Measurements from ENCODE around the gene TUBB4B.

TUBB4B gene

GRCh38 chr9:137240841-137241489, at the start of gene TUBB4B:
Gene TUBB4B (plus strand): TSS chr9:137241287. CDS start chr9:137241361, 74 bp downstream.
- DNase-seq (ENCODE audit: low read depth in 3 of 3) = peak; percentile 86 to 96 (median 95)

GRCh38 chr9:137191691-137192447, 49.2 kb upstream of the TUBB4B start:
- no peak for DNase-seq (ENCODE audit: low read depth in 3 of 3)

- DNase-seq (ENCODE audit: low read depth in 3 of 3) = no peak
Measured at GRCh38 chr9:137192448-137192780, 48.7 kb upstream of the TUBB4B start.

- DNase-seq (ENCODE audit: low read depth in 3 of 3) = no peak
Measured at GRCh38 chr9:137192859-137193258, 48.2 kb upstream of the TUBB4B start.

- no peak for DNase-seq (ENCODE audit: low read depth in 3 of 3)
Measured at GRCh38 chr9:137193771-137194170, 47.3 kb upstream of the TUBB4B start.

GRCh38 chr9:137194388-137194787, 46.7 kb upstream of the TUBB4B start:
- DNase-seq (ENCODE audit: low read depth in 3 of 3) = no peak

- no peak for DNase-seq (ENCODE audit: low read depth in 3 of 3)
Measured at GRCh38 chr9:137194909-137195308, 46.2 kb upstream of the TUBB4B start.

- no peak for DNase-seq (ENCODE audit: low read depth in 3 of 3)
Measured at GRCh38 chr9:137195525-137196220, 45.4 kb upstream of the TUBB4B start.

- no peak for DNase-seq (ENCODE audit: low read depth in 3 of 3)
Measured at GRCh38 chr9:137198051-137198901, 42.8 kb upstream of the TUBB4B start.

- no peak for DNase-seq (ENCODE audit: low read depth in 3 of 3)
Measured at GRCh38 chr9:137198902-137199283, 42.2 kb upstream of the TUBB4B start.

GRCh38 chr9:137199411-137200121, 41.5 kb upstream of the TUBB4B start:
- no peak for DNase-seq (ENCODE audit: low read depth in 3 of 3)

- peak; percentile 89 to 98 (median 96) for DNase-seq (ENCODE audit: low read depth in 3 of 3)
Measured at GRCh38 chr9:137200311-137201204, 40.5 kb upstream of the TUBB4B start, which contains the start of gene TPRN. Gene TPRN (minus strand): TSS chr9:137200741. CDS start chr9:137200711, 30 bp downstream.

GRCh38 chr9:137201205-137201868, 39.8 kb upstream of the TUBB4B start:
- DNase-seq (ENCODE audit: low read depth in 3 of 3) = no peak

GRCh38 chr9:137202966-137203365, 38.1 kb upstream of the TUBB4B start:
- DNase-seq (ENCODE audit: low read depth in 3 of 3) = no peak

- DNase-seq (ENCODE audit: low read depth in 3 of 3) = no peak
Measured at GRCh38 chr9:137204731-137205125, 36.4 kb upstream of the TUBB4B start.

GRCh38 chr9:137205126-137206069, 35.7 kb upstream of the TUBB4B start, which contains the start of the genes NDOR1 and TMEM203:
Gene NDOR1 (plus strand): TSS chr9:137205700. CDS start chr9:137205778, 78 bp downstream.
Gene TMEM203 (minus strand): TSS chr9:137205648. CDS start chr9:137205414, 234 bp downstream.
- DNase-seq (ENCODE audit: low read depth in 3 of 3) = peak; percentile 83 to 93 (median 84)

- DNase-seq (ENCODE audit: low read depth in 3 of 3) = no peak
Measured at GRCh38 chr9:137206602-137207001, 34.5 kb upstream of the TUBB4B start.

GRCh38 chr9:137211532-137211931, 29.6 kb upstream of the TUBB4B start:
- DNase-seq (ENCODE audit: low read depth in 3 of 3) = no peak

Measured in stimulated activated CD4-positive, alpha-beta T cell treated with anti-CD3 and anti-CD28 coated beads, TNF-alpha, amount 100 ng/mL, for 4 hours (primary cell).